Hepatocyte (in vitro differentiated cells): Measurements from ENCODE around the gene PNKP. TPM values are rescaled to one million over a fixed set of nuclear protein-coding genes. Genes with fewer than 3 reads are reported as not detected.

ENCODE experiments used
- DNase-seq: peaks from one replicate; pipeline ENCODE4 v3.0.0-alpha.2; 2016; ENCODE audit warnings: low spot score
- H2AFZ ChIP-seq: fragments of 200-600 bp; sonication (generic); 2 replicates; pipeline ENCODE4 v1.6.0; 2016; ENCODE audit warnings: antibody characterized with exemption, mild to moderate bottlenecking
- H3K27ac ChIP-seq: fragments of 200-600 bp; sonication (generic); 2 replicates; pipeline ENCODE4 v1.5.1; 2016; ENCODE audit warnings: mild to moderate bottlenecking
- H3K27me3 ChIP-seq: fragments of 200-600 bp; sonication (generic); 2 replicates; pipeline ENCODE4 v1.6.1; 2016
- H3K36me3 ChIP-seq: fragments of 200-600 bp; sonication (generic); replicated peaks from 2 replicates; pipeline ENCODE4 v1.5.1; 2016; ENCODE audit warnings: low read depth; ENCODE audit not compliant: insufficient read depth
- H3K4me1 ChIP-seq: fragments of 200-600 bp; sonication (generic); 2 replicates; pipeline ENCODE4 v1.5.1; 2016; ENCODE audit warnings: mild to moderate bottlenecking, moderate library complexity; ENCODE audit not compliant: insufficient read depth
- H3K4me2 ChIP-seq: fragments of 200-600 bp; sonication (generic); 2 replicates; pipeline ENCODE4 v1.6.0; 2016
- H3K4me3 ChIP-seq: fragments of 200-600 bp; sonication (generic); 2 replicates; pipeline ENCODE4 v1.5.1; 2016; ENCODE audit warnings: mild to moderate bottlenecking
- H3K79me2 ChIP-seq: fragments of 200-600 bp; sonication (generic); 2 replicates; pipeline ENCODE4 v1.6.0; 2017; ENCODE audit warnings: mild to moderate bottlenecking
- H3K9me2 ChIP-seq: fragments of 200-600 bp; sonication (generic); replicated peaks from 2 replicates; pipeline ENCODE4 v1.6.0; 2017; ENCODE audit warnings: mild to moderate bottlenecking; ENCODE audit not compliant: insufficient read depth
- H3K9me3 ChIP-seq: fragments of 200-600 bp; sonication (generic); 2 replicates; pipeline ENCODE4 v1.5.1; 2016; ENCODE audit warnings: low read depth, mild to moderate bottlenecking
- H4K20me1 ChIP-seq: fragments of 200-600 bp; sonication (generic); 2 replicates; pipeline ENCODE4 v1.6.0; 2016; ENCODE audit warnings: mild to moderate bottlenecking; ENCODE audit not compliant: insufficient read depth, poor library complexity, severe bottlenecking
- EZH2 ChIP-seq: fragments of 200-600 bp; sonication (generic); IDR thresholded peaks from 2 replicates; pipeline ENCODE4 v1.6.1; 2016; ENCODE audit warnings: antibody characterized with exemption, mild to moderate bottlenecking, borderline replicate concordance
- EZH2phosphoT487 ChIP-seq: fragments of 200-600 bp; sonication (generic); IDR thresholded peaks from one replicate; pipeline ENCODE4 v1.6.1; 2018; ENCODE audit warnings: antibody characterized with exemption, mild to moderate bottlenecking, low read depth, moderate library complexity; ENCODE audit not compliant: unreplicated experiment, severe bottlenecking
- WGBS: methylation state at CpG from one replicate; pipeline ENCODE4 v1.1.6; 2016; ENCODE audit warnings: low lambda C conversion rate; ENCODE audit errors: missing lambda C conversion rate; 5-methylcytosine and 5-hydroxymethylcytosine counted together
- polyA plus RNA-seq: library from polyadenylated mRNA; unstranded; fragments of >200 nt; fragmentation: Nextera tagmentation; extraction: Ambion mirVana; gene quantifications from 2 replicates; pipeline ENCODE4 v1.2.1, GENCODE V29; 2016
- total RNA-seq: library from RNA; depleted of rRNA; stranded (reverse); fragments of >200 nt; gene quantifications from 2 replicates; pipeline ENCODE4 v1.2.3, GENCODE V29; 2014
- TF ChIP-seq, protein P1 (sequence below): fragments of 200-600 bp; sonication (generic); IDR thresholded peaks from 2 replicates; pipeline ENCODE4 v1.5.1; 2016; ENCODE audit warnings: antibody characterized with exemption, mild to moderate bottlenecking; ENCODE audit not compliant: poor library complexity

PNKP gene
- total and polyA plus RNA-seq, 2 experiments from 2014 or later = 27.0 to 68.6 TPM

GRCh38 chr19:49830766-49831165 lies 36.6 kb downstream of the PNKP start:
- WGBS = 98% methylated on average over 12 of the region's 12 CpGs
- Histone ChIP-seq H3K4me2 (no peak overlapping the region), H3K27me3 (no peaks in the 10 kb centered on the region), H3K4me3 (no peak overlapping the region), H3K9me2 (no peaks in the 10 kb centered on the region), H4K20me1 (peaks cover 21% of the 10 kb centered on the region), H3K9me3 (no peaks in the 10 kb centered on the region), H3K36me3 (no peaks in the 10 kb centered on the region), H3K27ac (no peak overlapping the region), H3K4me1 (no peaks in the 10 kb centered on the region), H2AFZ (no peak overlapping the region), H3K79me2 (peaks cover 18% of the 10 kb centered on the region)
- no peak for TF ChIP-seq EZH2
- TF ChIP-seq, protein P1, sequence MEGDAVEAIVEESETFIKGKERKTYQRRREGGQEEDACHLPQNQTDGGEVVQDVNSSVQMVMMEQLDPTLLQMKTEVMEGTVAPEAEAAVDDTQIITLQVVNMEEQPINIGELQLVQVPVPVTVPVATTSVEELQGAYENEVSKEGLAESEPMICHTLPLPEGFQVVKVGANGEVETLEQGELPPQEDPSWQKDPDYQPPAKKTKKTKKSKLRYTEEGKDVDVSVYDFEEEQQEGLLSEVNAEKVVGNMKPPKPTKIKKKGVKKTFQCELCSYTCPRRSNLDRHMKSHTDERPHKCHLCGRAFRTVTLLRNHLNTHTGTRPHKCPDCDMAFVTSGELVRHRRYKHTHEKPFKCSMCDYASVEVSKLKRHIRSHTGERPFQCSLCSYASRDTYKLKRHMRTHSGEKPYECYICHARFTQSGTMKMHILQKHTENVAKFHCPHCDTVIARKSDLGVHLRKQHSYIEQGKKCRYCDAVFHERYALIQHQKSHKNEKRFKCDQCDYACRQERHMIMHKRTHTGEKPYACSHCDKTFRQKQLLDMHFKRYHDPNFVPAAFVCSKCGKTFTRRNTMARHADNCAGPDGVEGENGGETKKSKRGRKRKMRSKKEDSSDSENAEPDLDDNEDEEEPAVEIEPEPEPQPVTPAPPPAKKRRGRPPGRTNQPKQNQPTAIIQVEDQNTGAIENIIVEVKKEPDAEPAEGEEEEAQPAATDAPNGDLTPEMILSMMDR = no peak
- no peak for DNase-seq

DNA sequence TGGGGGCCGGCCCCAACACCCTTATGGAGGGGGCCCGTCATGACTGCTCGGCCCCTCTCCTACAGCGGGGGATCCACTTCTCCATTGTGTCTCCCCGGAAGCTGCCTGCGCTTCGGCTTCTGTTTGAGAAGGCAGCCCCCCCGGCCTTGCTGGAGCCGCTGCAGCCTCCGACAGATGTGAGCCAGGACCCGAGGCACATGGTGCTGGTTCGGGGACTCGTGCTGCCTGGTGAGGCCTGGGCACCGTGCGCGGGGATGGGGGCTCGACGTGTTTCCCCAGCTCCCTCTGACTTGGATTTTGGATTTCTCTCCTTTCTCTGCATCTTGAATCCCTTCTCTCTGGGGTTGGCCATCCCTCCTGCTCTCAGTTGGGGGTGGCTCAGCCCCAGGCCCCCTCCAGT lies 37.7 kb downstream of the PNKP start:
- Histone ChIP-seq H3K36me3 (no peaks in the 10 kb centered on the region), H3K27ac (no peak overlapping the region), H2AFZ (no peak overlapping the region), H3K4me1 (no peaks in the 10 kb centered on the region), H3K27me3 (no peaks in the 10 kb centered on the region), H4K20me1 (peaks cover 26% of the 10 kb centered on the region), H3K4me3 (no peak overlapping the region), H3K9me2 (no peaks in the 10 kb centered on the region), H3K4me2 (no peak overlapping the region), H3K79me2 (peaks cover 28% of the 10 kb centered on the region), H3K9me3 (no peaks in the 10 kb centered on the region)
- 96% methylated on average over 17 of the region's 18 CpGs for WGBS
- no peak for DNase-seq
- TF ChIP-seq EZH2phosphoT487 (no peak), EZH2 (no peak)
- TF ChIP-seq, protein P1 = no peak

GRCh38 chr19:49829200-49829599 lies 38.2 kb downstream of the PNKP start:
- TF ChIP-seq EZH2phosphoT487 (no peak), EZH2 (no peak)
- TF ChIP-seq, protein P1 = no peak
- no peaks in the 10 kb centered on the region for H3K9me3 ChIP-seq
- no peak overlapping the region for H3K27ac ChIP-seq
- peaks cover 34% of the 10 kb centered on the region for H3K79me2 ChIP-seq
- H3K4me1 ChIP-seq = no peaks in the 10 kb centered on the region
- no peak overlapping the region for H3K4me2 ChIP-seq
- no peak overlapping the region for H2AFZ ChIP-seq
- H3K4me3 ChIP-seq = no peak overlapping the region
- H3K36me3 ChIP-seq = no peaks in the 10 kb centered on the region
- H4K20me1 ChIP-seq = peaks cover 26% of the 10 kb centered on the region
- no peak for DNase-seq
- H3K27me3 ChIP-seq = no peaks in the 10 kb centered on the region
- no peaks in the 10 kb centered on the region for H3K9me2 ChIP-seq
- 91% methylated on average over 8 of the region's 8 CpGs for WGBS

GRCh38 chr19:49827034-49827433 lies 40.3 kb downstream of the PNKP start:
- no peak for DNase-seq
- Histone ChIP-seq H3K27me3 (no peaks in the 10 kb centered on the region), H3K9me2 (no peaks in the 10 kb centered on the region), H3K4me3 (no peak overlapping the region), H4K20me1 (peaks cover 36% of the 10 kb centered on the region), H2AFZ (no peak overlapping the region), H3K79me2 (peaks cover 54% of the 10 kb centered on the region), H3K4me1 (no peaks in the 10 kb centered on the region), H3K4me2 (no peak overlapping the region), H3K9me3 (no peaks in the 10 kb centered on the region), H3K27ac (no peak overlapping the region), H3K36me3 (no peaks in the 10 kb centered on the region)
- TF ChIP-seq EZH2 (no peak), EZH2phosphoT487 (no peak)
- TF ChIP-seq, protein P1 = no peak
- WGBS = 97% methylated on average over 14 of the region's 14 CpGs
